ENCODE measurements around the gene EMCN.

DNA sequence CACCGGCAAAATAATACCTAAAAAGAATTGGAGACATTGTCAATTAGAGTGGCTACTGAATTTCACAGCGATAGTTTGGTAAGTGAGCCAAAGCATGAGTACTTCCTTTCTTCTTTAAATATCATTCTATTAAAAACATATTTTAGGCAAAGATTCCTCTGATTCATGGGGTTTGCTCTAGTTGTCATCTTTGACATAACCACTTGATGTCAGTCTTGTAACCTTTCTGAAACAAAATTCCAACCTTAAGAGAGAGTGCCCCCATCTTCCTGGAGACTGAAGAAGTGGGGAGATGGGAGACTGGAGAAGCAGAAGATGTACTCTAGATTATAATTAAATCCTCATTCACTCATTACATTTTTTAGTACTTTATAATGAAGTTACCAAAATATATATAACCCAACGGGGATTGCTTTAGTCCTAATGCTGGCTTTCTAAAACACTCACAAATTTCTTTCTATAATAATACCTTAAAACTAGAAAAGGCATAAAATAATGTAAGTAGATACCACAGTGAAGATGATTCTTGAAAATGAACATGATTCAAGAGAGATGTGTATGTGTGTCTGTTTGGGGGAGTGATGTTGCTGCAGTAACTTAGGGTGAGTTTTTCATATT lies 96.4 kb downstream of the EMCN start:
- TF ChIP-seq ELF1 (IDR thresholded peaks at IDR 0.05; ENCODE audit: borderline replicate concordance, low read depth), result no peak
- no peak for TF ChIP-seq SP1 (IDR thresholded peaks at IDR 0.05; ENCODE audit: low read depth)
- TF ChIP-seq, protein P1, sequence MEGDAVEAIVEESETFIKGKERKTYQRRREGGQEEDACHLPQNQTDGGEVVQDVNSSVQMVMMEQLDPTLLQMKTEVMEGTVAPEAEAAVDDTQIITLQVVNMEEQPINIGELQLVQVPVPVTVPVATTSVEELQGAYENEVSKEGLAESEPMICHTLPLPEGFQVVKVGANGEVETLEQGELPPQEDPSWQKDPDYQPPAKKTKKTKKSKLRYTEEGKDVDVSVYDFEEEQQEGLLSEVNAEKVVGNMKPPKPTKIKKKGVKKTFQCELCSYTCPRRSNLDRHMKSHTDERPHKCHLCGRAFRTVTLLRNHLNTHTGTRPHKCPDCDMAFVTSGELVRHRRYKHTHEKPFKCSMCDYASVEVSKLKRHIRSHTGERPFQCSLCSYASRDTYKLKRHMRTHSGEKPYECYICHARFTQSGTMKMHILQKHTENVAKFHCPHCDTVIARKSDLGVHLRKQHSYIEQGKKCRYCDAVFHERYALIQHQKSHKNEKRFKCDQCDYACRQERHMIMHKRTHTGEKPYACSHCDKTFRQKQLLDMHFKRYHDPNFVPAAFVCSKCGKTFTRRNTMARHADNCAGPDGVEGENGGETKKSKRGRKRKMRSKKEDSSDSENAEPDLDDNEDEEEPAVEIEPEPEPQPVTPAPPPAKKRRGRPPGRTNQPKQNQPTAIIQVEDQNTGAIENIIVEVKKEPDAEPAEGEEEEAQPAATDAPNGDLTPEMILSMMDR (IDR thresholded peaks at IDR 0.05 in 2 of 3, conservative IDR thresholded peaks at IDR 0.05 in 1 of 3; ENCODE audit: borderline replicate concordance in 1 of 3, insufficient read depth in 1 of 3, low read depth in 2 of 3, low read length in 2 of 3), result peak; percentile 51 to 80 (median 68)
- TF ChIP-seq CEBPB (IDR thresholded peaks at IDR 0.05; ENCODE audit: low read depth), result no peak
- no peak for TF ChIP-seq SIN3A (IDR thresholded peaks at IDR 0.05; ENCODE audit: low read depth)
- TF ChIP-seq POLR2AphosphoS5 (IDR thresholded peaks at IDR 0.05; ENCODE audit: low read depth, low read length), result no peak
- no peak for TF ChIP-seq EZH2 (IDR thresholded peaks at IDR 0.05)
- TF ChIP-seq POLR2A (IDR thresholded peaks at IDR 0.05; ENCODE audit: borderline replicate concordance, extremely low read depth, insufficient read depth, insufficient read length), result no peak

Data from HCT116 (cell line).